HG02885 (cell line): ENCODE measurements around the gene MRPS27.

ENCODE experiments used
- ATAC-seq: cut with Tn5 transposase; IDR thresholded peaks from one replicate; pipeline ENCODE4 v1.9.1; 2021; ENCODE audit warnings: mild to moderate bottlenecking; ENCODE audit not compliant: unreplicated experiment, poor library complexity

The MRPS27 gene

DNA sequence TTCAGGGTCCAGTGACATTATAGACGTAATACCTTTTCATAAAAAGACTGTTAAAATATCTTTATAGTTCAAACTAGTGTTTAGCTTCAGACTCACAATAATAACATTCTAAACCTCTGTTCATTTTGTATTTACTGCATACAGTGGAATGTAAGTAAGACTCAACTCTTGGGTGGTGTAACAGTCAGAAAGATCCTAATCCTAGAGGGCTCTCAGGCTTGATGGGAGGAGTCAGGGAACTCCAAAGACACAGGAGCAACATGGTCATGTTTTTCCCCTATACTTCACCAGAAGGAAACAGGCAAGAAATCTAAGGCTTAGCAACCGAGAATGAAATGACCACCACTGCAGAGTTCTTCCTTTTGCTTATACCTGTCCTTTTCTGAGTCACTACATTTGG, 82.6 kb downstream of the MRPS27 start:
- ATAC-seq = no peak

DNA sequence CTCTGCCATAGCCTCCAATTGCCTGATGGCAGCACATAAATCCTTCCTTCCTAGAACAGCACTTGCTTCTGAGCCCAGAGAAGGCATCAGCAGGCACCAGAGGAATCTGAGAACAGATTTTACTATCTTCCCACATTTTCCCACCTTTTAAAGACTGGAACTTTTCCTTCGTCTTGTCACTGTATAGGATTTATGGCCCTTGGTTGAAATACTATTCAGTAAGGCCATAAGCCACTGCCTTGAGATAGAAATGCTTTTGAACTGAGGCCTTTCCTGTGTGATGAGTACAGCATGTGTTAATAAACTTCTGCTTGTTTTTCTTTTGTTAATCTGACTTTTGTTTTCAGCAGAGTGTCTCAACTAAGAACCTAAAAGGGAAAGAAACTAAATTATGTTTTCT, 84.3 kb downstream of the MRPS27 start:
- ATAC-seq = no peak

DNA sequence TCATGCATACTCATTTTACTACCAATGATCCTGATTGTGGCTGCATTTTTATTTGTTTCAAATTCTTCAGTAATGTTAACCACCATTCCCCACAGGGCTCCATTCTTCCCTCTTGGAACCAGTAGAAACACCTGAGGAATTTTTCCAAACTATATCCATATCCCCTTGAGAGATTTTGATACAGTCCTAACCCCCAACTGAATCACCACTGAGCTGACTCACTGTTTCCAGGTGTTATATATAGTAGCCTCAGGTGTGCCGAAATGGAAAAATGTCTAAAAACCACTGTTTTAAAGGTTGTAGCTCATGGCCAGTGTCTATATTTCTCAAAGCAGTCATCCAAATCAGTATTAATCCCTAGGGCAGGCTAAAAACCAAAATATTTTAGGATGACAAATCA, 85.2 kb downstream of the MRPS27 start:
- ATAC-seq = no peak

DNA sequence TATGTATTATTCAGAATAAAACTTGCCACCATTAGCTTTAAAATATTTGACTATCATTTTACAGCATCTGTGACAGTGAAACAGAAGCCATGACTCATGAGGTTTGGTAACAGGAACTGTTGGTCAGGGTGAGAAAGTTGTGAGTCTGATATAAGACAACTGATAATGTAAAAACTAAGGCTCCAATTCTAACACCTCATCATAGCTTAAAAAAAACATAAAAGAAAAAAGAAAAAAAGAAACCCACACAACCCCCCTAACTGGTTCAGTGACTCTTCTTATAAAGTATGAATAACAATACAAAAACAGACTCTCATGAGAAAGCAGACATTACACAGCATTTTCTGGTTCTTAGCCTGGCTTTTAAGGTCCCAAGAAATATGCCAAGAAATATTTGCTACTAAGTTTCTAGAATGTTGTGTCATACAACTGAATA, 85.8 kb downstream of the MRPS27 start:
- peak; percentile 89 for ATAC-seq

DNA sequence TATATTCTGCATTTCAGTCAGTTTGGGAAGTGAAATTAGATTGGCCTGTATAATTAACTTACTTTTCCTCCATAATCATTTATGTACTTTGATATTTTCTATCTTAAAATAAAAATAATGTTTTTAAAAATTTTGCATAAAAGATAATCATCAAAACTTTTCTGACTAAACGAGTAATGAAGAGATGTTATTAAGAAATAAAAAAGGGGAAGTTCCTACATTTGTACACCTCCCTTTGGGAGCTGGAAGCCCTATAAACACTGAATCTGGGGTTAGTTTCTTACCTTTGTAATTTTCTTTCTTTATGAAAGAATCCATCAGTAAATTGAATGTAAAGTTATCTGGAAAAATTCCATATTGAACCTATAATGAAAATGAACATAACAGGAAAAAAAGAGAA, 86.2 kb downstream of the MRPS27 start:
- ATAC-seq = no peak

DNA sequence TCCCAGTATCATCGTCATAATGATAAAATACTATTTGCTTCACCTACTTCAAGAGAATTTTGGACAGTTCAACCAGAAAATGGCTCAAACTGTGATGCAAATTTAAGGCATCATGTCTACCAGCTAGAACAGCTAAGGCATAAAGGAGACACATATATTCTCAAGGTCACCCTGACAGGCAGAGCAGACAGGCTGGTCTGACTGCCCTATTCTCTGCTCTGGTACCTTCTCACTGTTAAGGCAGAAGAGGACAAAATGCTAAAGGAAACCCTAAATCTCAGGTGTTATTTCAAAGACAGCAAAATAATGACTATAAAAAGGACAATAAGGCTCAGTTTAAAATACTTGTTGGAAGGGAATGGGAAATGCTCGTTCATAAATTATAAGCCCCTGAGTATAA, 87.2 kb downstream of the MRPS27 start:
- no peak for ATAC-seq

DNA sequence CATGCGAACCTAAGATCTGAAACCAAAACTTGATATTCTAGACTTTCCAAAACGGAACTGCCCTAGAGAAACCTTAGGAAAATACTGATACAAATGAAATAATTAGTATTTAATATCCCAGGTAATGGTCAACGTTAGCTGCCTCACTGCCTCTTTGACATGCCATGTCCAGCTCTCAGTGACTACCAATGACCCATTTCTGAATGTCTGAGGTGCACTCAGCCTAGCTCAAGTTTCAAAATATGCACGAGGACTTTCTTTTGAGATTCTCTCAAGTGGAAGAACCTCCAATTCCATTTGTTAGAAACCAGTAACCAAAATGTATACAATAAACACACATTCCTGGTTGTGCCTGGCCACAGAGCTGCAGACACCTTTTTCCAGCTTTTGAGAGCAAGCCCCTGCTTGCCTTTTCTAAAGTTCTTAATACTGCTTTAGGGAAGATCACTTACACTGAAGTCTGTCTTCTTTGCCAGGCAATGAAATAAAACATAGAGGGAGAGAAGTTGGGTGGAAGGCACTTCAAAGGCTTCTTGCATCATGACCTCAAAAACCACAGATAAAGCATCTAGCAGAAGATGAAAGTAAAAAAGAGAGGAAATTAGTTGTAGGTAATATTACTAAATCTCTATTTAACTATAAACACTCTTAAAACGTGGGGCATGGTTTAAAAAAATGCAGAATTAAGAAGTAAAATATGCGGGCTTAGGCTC, 87.9 kb downstream of the MRPS27 start:
- ATAC-seq = no peak

DNA sequence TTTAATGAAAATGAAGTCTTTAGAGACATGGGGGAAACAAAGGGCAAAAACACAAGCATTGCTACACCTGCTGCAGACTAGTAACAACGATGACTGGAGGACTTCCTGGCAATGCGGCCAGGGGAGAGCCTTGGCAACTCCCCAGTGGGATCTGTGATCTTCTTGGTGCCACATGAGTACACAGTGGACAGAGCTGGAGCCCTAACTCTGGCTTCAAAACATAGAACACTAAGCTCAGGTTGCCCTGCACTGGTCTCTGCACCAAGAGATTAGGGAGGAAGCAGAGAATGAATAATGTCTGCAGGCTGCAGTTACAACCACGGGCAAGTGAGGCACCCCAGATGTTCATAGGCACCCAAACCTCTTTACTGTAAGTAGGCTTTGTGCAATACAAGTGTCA, 91.1 kb downstream of the MRPS27 start:
- ATAC-seq = no peak

DNA sequence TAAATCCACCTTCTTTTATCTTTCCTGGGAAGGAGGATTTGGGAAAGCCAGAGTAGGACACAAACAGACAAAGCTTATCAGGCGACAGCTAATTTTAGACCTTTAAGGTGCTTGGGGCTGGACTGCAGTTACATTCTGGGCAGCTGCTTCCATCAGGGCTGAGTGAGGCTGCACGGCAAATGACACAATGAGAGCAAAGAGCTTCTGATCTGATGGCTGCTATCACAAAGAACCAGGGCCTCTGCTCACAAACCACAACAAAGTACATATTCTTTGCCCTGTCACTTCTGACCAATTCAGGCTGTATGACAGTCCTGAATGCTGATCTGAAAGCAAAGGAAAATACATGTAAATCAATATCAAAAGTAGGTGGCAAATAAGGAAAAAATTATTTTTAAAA, 93.1 kb downstream of the MRPS27 start:
- ATAC-seq = no peak

DNA sequence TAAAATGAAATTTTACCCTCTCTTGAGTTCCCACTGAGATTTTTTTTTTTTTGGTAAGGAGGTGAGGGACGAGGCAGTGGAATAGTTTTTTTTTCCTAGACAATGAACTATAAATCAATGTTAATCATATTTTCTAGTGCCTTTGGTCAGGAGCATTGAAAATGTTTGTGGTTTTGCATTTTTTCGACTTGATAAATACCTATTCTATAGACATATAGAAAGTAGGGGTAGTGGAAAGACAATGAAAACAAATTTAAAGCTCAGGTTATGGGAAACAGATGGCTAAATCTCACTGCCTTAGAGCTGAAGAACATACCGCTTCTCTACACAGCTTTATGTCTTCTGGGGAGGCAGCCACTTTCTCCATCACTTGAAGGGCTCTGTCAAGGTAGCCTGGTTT, 94.3 kb downstream of the MRPS27 start:
- ATAC-seq = no peak

DNA sequence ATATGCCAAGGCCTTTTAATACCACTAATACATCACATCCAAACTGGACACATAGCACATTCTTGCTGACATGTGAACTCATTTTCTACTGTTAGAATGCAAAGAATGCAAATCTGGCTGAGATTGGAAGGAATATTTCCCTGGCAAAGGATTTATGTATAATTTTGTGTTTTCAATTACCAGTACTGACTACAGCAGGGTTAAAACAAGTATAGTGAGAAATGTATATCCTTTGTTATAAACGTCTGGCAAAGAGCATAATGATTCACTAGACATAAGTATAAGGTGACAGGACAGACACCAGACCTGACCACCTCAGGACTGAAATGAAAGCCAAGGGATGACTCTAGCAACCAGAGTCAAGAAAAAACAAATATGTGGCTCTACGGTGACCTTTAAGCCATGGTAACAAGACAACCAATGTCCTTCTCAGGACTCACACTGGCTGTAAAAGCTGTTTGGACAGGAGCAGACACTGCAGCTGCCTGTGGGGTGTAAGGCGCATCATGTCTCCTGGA, 95.0 kb downstream of the MRPS27 start:
- no peak for ATAC-seq

DNA sequence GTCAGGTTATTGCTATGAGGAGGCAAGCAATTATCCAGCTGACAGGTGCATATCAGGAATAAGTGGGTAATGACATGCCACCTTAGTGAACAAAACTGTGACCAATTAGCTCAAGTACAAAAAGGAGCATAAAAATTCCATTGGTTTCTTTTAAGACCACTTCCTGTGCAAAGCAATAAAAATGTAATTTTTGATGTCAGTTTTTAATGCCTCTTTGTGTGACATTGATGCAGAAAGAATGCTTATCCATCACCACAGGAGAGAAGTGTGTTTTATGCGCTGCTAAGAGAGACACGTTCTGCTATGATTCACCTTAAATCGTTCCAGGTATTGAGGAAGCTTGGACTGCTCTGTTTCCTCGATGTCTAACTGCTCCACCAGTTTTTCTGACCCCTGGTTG, 96.7 kb downstream of the MRPS27 start:
- ATAC-seq = no peak

DNA sequence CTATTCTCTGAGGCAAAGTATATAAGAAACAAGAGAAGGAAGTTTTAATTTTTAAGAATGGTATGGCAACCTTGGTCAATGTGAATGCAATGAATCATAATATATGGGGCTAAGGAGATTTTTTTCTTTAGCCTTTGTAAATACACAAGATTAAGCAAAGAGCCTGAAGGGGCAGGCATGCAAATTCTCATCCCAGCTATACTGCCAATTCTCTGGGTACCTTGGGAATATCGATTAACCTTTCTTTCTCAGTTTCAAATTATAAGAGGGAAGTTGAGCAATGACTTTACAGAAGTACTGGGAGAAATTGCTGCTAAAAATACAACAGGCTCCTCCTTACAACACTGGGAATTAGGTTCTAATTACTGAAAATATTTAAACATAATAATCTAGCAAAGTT, 97.5 kb downstream of the MRPS27 start:
- ATAC-seq = no peak

DNA sequence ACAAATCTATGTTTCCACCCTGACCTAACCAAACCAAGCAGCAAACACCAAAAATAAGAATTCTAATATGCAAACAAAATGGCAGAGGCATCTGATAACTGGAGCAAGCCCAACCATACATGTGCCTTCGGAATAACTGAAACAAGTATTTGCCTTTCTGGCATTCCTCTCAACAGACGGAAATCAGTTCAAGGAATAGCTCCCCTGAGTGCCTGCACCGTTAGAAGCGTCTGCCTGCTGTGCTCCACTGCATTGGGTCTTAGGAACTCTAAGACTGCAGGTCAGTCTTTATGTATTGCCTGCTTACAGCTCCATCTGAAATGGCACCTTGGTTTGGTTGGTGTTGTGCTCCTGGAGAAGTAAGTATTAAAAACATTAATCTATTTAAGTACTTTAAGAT, 98.5 kb downstream of the MRPS27 start:
- no peak for ATAC-seq

DNA sequence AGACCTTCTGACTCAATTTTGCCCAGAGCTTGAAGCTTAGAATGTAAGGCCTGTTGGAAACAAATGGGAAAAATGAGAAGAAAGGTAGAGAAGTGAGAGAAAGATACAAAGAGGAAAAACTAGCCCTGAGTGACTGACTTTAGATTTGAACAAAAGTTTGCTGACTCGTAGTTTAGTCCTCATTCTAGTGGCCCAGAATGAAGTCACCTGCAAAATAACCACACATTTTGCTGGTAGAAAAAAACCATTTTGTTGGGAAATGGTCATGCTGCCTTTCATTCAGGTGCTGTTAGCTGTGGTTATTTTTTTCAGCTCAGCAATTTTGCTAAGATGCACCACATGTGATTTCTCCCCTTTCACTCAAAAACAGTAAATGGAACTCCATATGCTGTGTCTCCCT, 98.9 kb downstream of the MRPS27 start:
- ATAC-seq = no peak

DNA sequence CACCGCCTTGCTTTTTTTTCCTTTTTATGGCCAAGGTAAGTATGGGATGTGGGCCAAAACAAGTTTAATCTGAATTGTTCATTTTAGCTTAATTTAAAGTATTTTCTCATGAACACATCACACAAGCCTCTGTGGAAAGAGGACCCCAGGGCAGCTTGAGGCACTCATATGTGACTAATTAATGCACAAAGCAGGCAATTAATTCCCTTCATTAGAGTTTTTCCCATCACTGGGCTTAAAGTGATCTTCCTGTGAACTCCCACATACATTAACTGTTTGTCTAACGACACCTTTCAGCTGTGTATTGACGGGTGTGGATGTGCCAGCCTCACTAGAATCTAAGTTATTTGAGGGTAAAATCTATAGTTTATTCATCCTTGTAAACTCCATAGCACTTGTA, 103.3 kb downstream of the MRPS27 start:
- ATAC-seq = no peak

DNA sequence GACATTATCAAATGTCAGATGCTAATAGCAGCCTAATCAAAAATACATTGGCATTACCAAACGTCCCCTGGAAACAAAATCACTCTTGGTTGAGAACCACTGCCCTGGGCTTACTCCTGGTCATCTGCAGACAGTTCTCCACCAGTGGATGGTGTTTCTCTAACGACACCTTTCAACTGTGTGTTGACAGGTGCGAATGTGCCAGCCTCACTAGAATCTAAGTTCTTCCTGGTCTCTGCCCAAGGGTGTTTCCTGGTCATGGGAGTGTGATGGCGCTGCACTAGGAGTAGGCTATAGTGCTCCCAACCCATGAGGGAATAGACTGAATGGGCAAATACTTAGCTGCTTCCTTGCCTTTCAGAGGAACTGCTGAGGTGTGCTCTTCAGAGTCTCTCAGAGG, 105.9 kb downstream of the MRPS27 start:
- ATAC-seq = no peak

DNA sequence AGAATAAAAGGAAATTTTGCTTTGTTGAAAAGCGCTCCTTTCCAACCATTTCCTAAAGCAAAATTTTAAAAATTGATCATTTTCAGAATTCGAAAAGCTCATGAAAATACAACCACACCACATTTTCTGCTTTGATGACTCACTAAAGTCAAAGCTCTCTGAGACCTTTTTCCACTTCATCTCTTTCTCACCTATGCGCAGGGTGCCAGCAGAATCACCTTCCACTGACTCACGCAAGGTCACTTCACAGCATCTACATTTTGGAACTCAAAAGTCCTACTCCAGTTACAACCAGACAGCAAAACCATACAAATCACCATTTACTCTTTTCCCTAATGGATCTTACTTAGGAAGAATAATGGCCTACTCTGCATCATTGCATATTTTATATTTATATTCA, 106.6 kb downstream of the MRPS27 start:
- no peak for ATAC-seq

DNA sequence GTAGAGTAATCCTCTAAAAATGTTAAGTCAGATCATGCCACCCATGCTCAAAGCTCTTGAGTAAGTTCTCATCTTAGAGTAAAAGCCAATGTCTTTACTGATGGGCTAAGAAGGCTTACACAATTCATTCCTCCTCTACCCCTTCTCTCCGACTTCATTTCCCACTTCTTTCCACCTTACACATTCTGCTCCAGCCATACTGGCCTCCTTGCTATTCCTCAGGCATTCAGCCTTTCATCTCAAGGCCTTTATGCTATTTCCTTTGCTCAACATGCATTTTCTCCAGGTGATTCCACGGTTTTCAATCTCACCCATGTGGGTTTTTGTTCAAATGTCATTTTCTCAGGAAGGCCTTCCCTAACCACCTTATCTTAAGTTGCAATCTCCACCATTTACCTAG, 107.9 kb downstream of the MRPS27 start:
- no peak for ATAC-seq

DNA sequence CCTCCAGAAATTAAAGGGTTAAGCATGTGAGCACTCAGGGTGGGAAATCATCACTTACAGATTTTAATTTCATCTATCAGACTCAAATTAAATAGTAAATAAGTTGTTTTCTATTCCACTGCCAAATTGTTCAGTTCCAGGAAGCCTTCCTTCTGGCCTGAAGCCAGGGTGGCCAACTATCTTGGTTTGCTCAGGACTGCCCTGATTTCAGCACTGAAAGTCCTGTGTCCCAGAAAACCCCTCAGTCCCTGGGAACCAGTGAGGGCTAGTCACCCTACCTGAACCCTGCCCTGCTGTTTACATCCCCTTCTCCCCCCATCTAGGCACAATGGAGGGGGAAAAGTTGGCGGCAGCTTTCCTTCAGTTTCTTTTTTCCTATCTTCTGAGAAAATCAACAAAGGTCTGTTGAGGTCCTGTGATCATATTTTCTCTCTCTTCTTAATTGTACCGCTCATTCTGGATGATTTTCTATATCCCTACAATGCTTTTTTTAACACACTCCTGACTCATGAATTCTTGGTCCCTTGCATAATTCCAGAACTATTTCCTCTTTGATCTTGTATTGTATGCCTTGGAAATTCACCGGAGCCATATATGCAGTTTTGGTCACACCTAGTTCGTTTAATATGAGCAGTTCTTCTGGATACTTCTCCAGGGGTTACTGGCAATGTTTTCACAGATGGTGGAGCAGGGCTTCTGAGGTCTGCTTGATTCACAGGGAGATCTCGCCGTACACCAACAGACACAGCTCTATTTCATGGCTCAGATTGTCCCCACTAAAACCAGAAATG, 109.0 kb downstream of the MRPS27 start:
- no peak for ATAC-seq

DNA sequence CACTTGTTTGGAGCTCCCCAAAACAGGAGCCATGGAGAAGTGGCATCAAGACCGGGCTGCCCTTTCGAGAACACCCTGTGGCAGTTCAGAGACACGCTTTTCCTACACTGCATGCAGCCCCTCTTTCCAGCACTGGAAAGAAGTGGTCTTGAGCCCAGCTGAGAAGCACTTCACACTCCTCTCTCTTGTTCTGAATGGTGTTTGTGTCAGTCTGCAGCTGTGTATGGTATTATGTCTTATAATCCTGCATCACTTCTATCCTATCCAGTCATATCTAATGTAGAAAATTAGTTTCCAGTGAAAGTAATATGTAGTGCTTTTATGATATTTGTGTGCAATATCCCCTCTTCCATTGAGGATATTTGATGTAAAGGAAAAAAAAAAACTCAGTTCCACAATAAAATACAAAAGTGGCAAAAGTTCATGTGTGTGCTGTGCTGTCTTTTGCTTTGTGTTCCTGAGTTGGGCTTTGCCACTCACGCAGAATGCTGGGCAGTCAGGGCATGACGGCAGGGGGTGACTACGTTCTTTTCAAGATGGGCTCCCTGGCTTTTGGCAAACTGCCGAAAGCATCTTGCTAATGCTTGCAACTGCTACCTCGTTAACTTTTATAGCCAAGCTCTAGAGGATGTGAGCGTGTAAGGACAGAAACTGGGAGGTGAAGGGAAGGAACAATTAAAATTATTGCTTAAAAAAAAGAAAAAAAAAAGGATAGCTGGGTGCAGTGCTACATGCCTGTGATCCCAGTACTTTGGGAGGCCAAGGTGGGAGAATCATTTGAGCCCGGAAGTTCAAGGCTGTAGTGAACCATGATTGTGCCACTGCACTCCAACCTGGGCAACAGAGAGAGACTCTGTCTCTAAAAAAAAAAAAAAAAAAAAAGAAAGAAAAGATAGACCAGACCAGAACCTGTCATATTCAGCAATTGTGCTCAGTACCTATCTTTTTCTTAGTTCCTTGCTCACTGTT, 110.6 kb downstream of the MRPS27 start:
- no peak for ATAC-seq
